Measurements from ENCODE around the gene UQCR10.

- TF ChIP-seq GATA2 (IDR thresholded peaks at IDR 0.05; ENCODE audit: low read depth, low read length): no peak
- TF ChIP-seq GATA3 (IDR thresholded peaks at IDR 0.05; ENCODE audit: low read depth, low read length): no peak
Measured at GRCh38 chr22:29769723-29770321, 2.7 kb downstream of the UQCR10 start.
